ENCODE measurements around the gene CRELD1.

- TF ChIP-seq POLR2AphosphoS5 (IDR thresholded peaks at IDR 0.05; ENCODE audit: low read depth, low read length), result no peak
- TF ChIP-seq POLR2A (IDR thresholded peaks at IDR 0.05; ENCODE audit: low read depth, low read length), result no peak
These were observed 31.7 kb downstream of the CRELD1 start for GRCh38 chr3:9965200-9965875.
